Fibroblast of skin of left quadriceps (primary cell): ENCODE results near the gene RHOBTB3.
"Not testable (repeated sequence)": the region's sequence is repeated elsewhere in the genome, so short reads cannot be mapped to it uniquely, and the experiment has no call there.

ENCODE experiments used
- DNase-seq, 2 experiments: peaks; one replicate each; pipeline ENCODE4 v3.0.0-alpha.2; 2013; ENCODE audit warnings: low read depth in 2 of 2

The RHOBTB3 gene

GRCh38 chr5:95713246-95713645 is 17.9 kb upstream of the RHOBTB3 start:
- DNase-seq, result not testable (repeated sequence)

- no peak for DNase-seq
Measured at GRCh38 chr5:95713960-95714710, 17.0 kb upstream of the RHOBTB3 start.

- peak; percentile 67 to 77 for DNase-seq
Measured at GRCh38 chr5:95715799-95716461, 15.2 kb upstream of the RHOBTB3 start.

- DNase-seq, result no peak
Measured at GRCh38 chr5:95717439-95717838, 13.7 kb upstream of the RHOBTB3 start.

GRCh38 chr5:95718203-95718602 is 12.9 kb upstream of the RHOBTB3 start:
- DNase-seq, result no peak

- no peak for DNase-seq
Measured at GRCh38 chr5:95718738-95719137, 12.4 kb upstream of the RHOBTB3 start.

GRCh38 chr5:95720094-95720786 is 10.9 kb upstream of the RHOBTB3 start:
- DNase-seq, result no peak

GRCh38 chr5:95721582-95722295 is 9.4 kb upstream of the RHOBTB3 start:
- DNase-seq, result no peak

- DNase-seq, result no peak
Measured at GRCh38 chr5:95723632-95724369, 7.3 kb upstream of the RHOBTB3 start.

- no peak for DNase-seq
Measured at GRCh38 chr5:95725071-95725820, 5.9 kb upstream of the RHOBTB3 start.

- peak; percentile 84 to 86 for DNase-seq
Measured at GRCh38 chr5:95725937-95726810, 5.0 kb upstream of the RHOBTB3 start.

- DNase-seq, result no peak
Measured at GRCh38 chr5:95726811-95727763, 4.0 kb upstream of the RHOBTB3 start.

GRCh38 chr5:95727764-95728191 is 3.4 kb upstream of the RHOBTB3 start:
- DNase-seq, result no peak

- no peak for DNase-seq
Measured at GRCh38 chr5:95728494-95729114, 2.5 kb upstream of the RHOBTB3 start.

GRCh38 chr5:95729115-95730010 is 1.8 kb upstream of the RHOBTB3 start:
- no peak for DNase-seq

GRCh38 chr5:95730011-95730700 is 980 bp upstream of the RHOBTB3 start:
- no peak for DNase-seq
